Transverse colon (tissue), 3 donors: ENCODE data around the gene ANO9.

Experiments
- CTCF ChIP-seq, 5 experiments: fragments of 200-600 bp in 3 of 5; fragments of 450-650 bp in 2 of 5; sonication (generic) in 3 of 5; IDR thresholded peaks; 1 replicate in 2 of 5; 2 replicates in 3 of 5; pipeline ENCODE4 v1.5.1; 2016 to 2017; ENCODE audit warnings: antibody characterized with exemption in 5 of 5, inconsistent platforms in 3 of 5, mild to moderate bottlenecking in 2 of 5, moderate library complexity in 1 of 5
- EP300 ChIP-seq: sonication (generic); formaldehyde crosslinking; IDR thresholded peaks from one replicate; pipeline ENCODE4 v1.6.1; 2017; ENCODE audit warnings: antibody characterized with exemption, low read depth
- POLR2A ChIP-seq: fragments of 450-650 bp; IDR thresholded peaks from one replicate; pipeline ENCODE4 v1.6.1; 2016; ENCODE audit warnings: antibody characterized with exemption, mild to moderate bottlenecking, moderate library complexity

DNA sequence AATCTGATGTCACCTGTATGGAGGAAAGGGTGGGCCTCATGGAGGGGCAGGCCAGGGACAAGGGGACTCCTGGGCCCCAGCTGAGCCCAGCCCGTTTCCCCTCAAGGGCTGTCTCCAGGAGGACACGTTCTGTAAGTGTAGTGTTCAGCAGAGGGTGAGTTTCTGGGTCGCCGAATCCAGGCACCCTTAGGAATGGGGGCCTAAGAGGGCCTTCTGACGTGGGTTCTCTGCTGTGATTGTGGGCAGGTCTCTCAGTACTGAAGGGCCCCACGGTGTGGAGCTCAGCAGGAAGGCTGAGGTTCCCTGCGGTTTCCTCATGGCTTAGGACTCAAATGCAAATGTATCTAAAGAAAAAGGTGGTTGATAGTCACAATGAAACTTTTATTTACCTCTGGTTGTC lies 14.7 kb upstream of the ANO9 start:
- no peak for TF ChIP-seq CTCF (IDR thresholded peaks at IDR 0.05)
- no peak for TF ChIP-seq POLR2A
- no peak for TF ChIP-seq EP300
